ENCODE measurements around the gene SLC26A4. TPM values are rescaled to one million over a fixed set of nuclear protein-coding genes. Genes with fewer than 3 reads are reported as not detected.

Gene SLC26A4
- total RNA-seq, 1 experiment from 2014 or later, result 0.19 TPM

- Histone ChIP-seq H3K4me2 (ENCODE audit: low read depth, low read length, poor library complexity, severe bottlenecking) (no peak overlapping the region), H3K9ac (ENCODE audit: low read length) (no peak overlapping the region), H3K27me3 (ENCODE audit: low read length) (no peaks in the 10 kb centered on the region), H2AFZ (ENCODE audit: low read length) (no peak overlapping the region), H3K4me1 (ENCODE audit: low read length) (peaks cover 12% of the 10 kb centered on the region), H3K27ac (ENCODE audit: low read length) (no peak overlapping the region), H4K20me1 (ENCODE audit: insufficient read depth, low read depth, low read length) (no peaks in the 10 kb centered on the region), H3K9me2 (replicated peaks; ENCODE audit: insufficient read depth, low read length) (no peaks in the 10 kb centered on the region), H3K36me3 (ENCODE audit: insufficient read depth, low read length) (no peaks in the 10 kb centered on the region), H3K9me3 (ENCODE audit: low read length) (no peaks in the 10 kb centered on the region), H3K4me3 (ENCODE audit: low read length) (no peak overlapping the region), H3K79me2 (ENCODE audit: low read length) (no peaks in the 10 kb centered on the region)
- no peak for DNase-seq
Measured at GRCh38 chr7:107643407-107643806, 17.2 kb upstream of the SLC26A4 start.

- Histone ChIP-seq H4K20me1 (ENCODE audit: insufficient read depth, low read depth, low read length) (no peaks in the 10 kb centered on the region), H3K27me3 (ENCODE audit: low read length) (no peaks in the 10 kb centered on the region), H3K36me3 (ENCODE audit: insufficient read depth, low read length) (no peaks in the 10 kb centered on the region), H3K27ac (ENCODE audit: low read length) (no peak overlapping the region), H2AFZ (ENCODE audit: low read length) (no peak overlapping the region), H3K9me2 (replicated peaks; ENCODE audit: insufficient read depth, low read length) (no peaks in the 10 kb centered on the region), H3K9me3 (ENCODE audit: low read length) (no peaks in the 10 kb centered on the region), H3K9ac (ENCODE audit: low read length) (no peak overlapping the region), H3K4me1 (ENCODE audit: low read length) (peaks cover 7% of the 10 kb centered on the region), H3K4me2 (ENCODE audit: low read depth, low read length, poor library complexity, severe bottlenecking) (no peak overlapping the region), H3K4me3 (ENCODE audit: low read length) (no peak overlapping the region), H3K79me2 (ENCODE audit: low read length) (no peaks in the 10 kb centered on the region)
- DNase-seq, result no peak
Measured at GRCh38 chr7:107643938-107644308, 16.7 kb upstream of the SLC26A4 start.

- Histone ChIP-seq H3K36me3 (ENCODE audit: insufficient read depth, low read length) (no peaks in the 10 kb centered on the region), H3K79me2 (ENCODE audit: low read length) (no peaks in the 10 kb centered on the region), H3K27me3 (ENCODE audit: low read length) (no peaks in the 10 kb centered on the region), H3K4me2 (ENCODE audit: low read depth, low read length, poor library complexity, severe bottlenecking) (no peak overlapping the region), H2AFZ (ENCODE audit: low read length) (no peak overlapping the region), H3K27ac (ENCODE audit: low read length) (no peak overlapping the region), H3K4me1 (ENCODE audit: low read length) (peaks cover 2% of the 10 kb centered on the region), H4K20me1 (ENCODE audit: insufficient read depth, low read depth, low read length) (no peaks in the 10 kb centered on the region), H3K9me3 (ENCODE audit: low read length) (no peaks in the 10 kb centered on the region), H3K9me2 (replicated peaks; ENCODE audit: insufficient read depth, low read length) (no peaks in the 10 kb centered on the region), H3K9ac (ENCODE audit: low read length) (no peak overlapping the region), H3K4me3 (ENCODE audit: low read length) (no peak overlapping the region)
- DNase-seq, result no peak
Measured at GRCh38 chr7:107644309-107644974, 16.2 kb upstream of the SLC26A4 start.

- Histone ChIP-seq H3K9ac (ENCODE audit: low read length) (no peak overlapping the region), H3K9me3 (ENCODE audit: low read length) (no peaks in the 10 kb centered on the region), H3K27me3 (ENCODE audit: low read length) (no peaks in the 10 kb centered on the region), H3K27ac (ENCODE audit: low read length) (no peak overlapping the region), H4K20me1 (ENCODE audit: insufficient read depth, low read depth, low read length) (no peaks in the 10 kb centered on the region), H2AFZ (ENCODE audit: low read length) (no peak overlapping the region), H3K4me3 (ENCODE audit: low read length) (no peak overlapping the region), H3K9me2 (replicated peaks; ENCODE audit: insufficient read depth, low read length) (no peaks in the 10 kb centered on the region), H3K4me2 (ENCODE audit: low read depth, low read length, poor library complexity, severe bottlenecking) (no peak overlapping the region), H3K36me3 (ENCODE audit: insufficient read depth, low read length) (no peaks in the 10 kb centered on the region), H3K79me2 (ENCODE audit: low read length) (no peaks in the 10 kb centered on the region), H3K4me1 (ENCODE audit: low read length) (no peaks in the 10 kb centered on the region)
- DNase-seq, result no peak
Measured at GRCh38 chr7:107652642-107653041, 8.0 kb upstream of the SLC26A4 start.

GRCh38 chr7:107658467-107658866 is 2.2 kb upstream of the SLC26A4 start:
- Histone ChIP-seq H3K9ac (ENCODE audit: low read length) (no peak overlapping the region), H3K4me1 (ENCODE audit: low read length) (peaks cover 18% of the 10 kb centered on the region), H3K27ac (ENCODE audit: low read length) (no peak overlapping the region)

GRCh38 chr7:107659666-107660065 is 962 bp upstream of the SLC26A4 start:
- H3K4me2 ChIP-seq (ENCODE audit: low read depth, low read length, poor library complexity, severe bottlenecking), result peak overlapping the region; percentile 52
- peaks cover 18% of the 10 kb centered on the region for H3K4me1 ChIP-seq (ENCODE audit: low read length)
- no peaks in the 10 kb centered on the region for H3K79me2 ChIP-seq (ENCODE audit: low read length)
- H2AFZ ChIP-seq (ENCODE audit: low read length), result no peak overlapping the region
- H4K20me1 ChIP-seq (ENCODE audit: insufficient read depth, low read depth, low read length), result no peaks in the 10 kb centered on the region; the same call in 1 of the 2 replicates
- H3K9me2 ChIP-seq (replicated peaks; ENCODE audit: insufficient read depth, low read length), result no peaks in the 10 kb centered on the region
- H3K27me3 ChIP-seq (ENCODE audit: low read length), result no peaks in the 10 kb centered on the region
- H3K27ac ChIP-seq (ENCODE audit: low read length), result no peak overlapping the region
- H3K9ac ChIP-seq (ENCODE audit: low read length), result no peak overlapping the region
- H3K4me3 ChIP-seq (ENCODE audit: low read length), result peak overlapping the region; percentile 25; the same call in 1 of the 2 replicates
- H3K36me3 ChIP-seq (ENCODE audit: insufficient read depth, low read length), result no peaks in the 10 kb centered on the region
- H3K9me3 ChIP-seq (ENCODE audit: low read length), result no peaks in the 10 kb centered on the region
- DNase-seq, result peak; percentile 82

More at GRCh38 chr7:107658467-107658866, 2.2 kb upstream of the SLC26A4 start:
- no peaks in the 10 kb centered on the region for H3K79me2 ChIP-seq (ENCODE audit: low read length)
- H3K9me3 ChIP-seq (ENCODE audit: low read length), result no peaks in the 10 kb centered on the region
- H3K9me2 ChIP-seq (replicated peaks; ENCODE audit: insufficient read depth, low read length), result no peaks in the 10 kb centered on the region
- H4K20me1 ChIP-seq (ENCODE audit: insufficient read depth, low read depth, low read length), result no peaks in the 10 kb centered on the region; the same call in 1 of the 2 replicates
- no peak for DNase-seq
- no peaks in the 10 kb centered on the region for H3K27me3 ChIP-seq (ENCODE audit: low read length)
- H3K4me2 ChIP-seq (ENCODE audit: low read depth, low read length, poor library complexity, severe bottlenecking), result no peak overlapping the region
- no peak overlapping the region for H3K4me3 ChIP-seq (ENCODE audit: low read length)
- H3K36me3 ChIP-seq (ENCODE audit: insufficient read depth, low read length), result no peaks in the 10 kb centered on the region
- no peak overlapping the region for H2AFZ ChIP-seq (ENCODE audit: low read length)

- no peak overlapping the region for H3K4me2 ChIP-seq (ENCODE audit: low read depth, low read length, poor library complexity, severe bottlenecking)
- H2AFZ ChIP-seq (ENCODE audit: low read length), result no peak overlapping the region
- H3K4me1 ChIP-seq (ENCODE audit: low read length), result peaks cover 18% of the 10 kb centered on the region
- H3K36me3 ChIP-seq (ENCODE audit: insufficient read depth, low read length), result no peaks in the 10 kb centered on the region
- H3K27me3 ChIP-seq (ENCODE audit: low read length), result no peaks in the 10 kb centered on the region
- H3K4me3 ChIP-seq (ENCODE audit: low read length), result no peak overlapping the region
- H3K27ac ChIP-seq (ENCODE audit: low read length), result no peak overlapping the region
- H3K9ac ChIP-seq (ENCODE audit: low read length), result no peak overlapping the region
- H4K20me1 ChIP-seq (ENCODE audit: insufficient read depth, low read depth, low read length), result no peaks in the 10 kb centered on the region; the same call in 1 of the 2 replicates
- H3K9me3 ChIP-seq (ENCODE audit: low read length), result no peaks in the 10 kb centered on the region
- DNase-seq, result no peak
- no peaks in the 10 kb centered on the region for H3K9me2 ChIP-seq (replicated peaks; ENCODE audit: insufficient read depth, low read length)
- H3K79me2 ChIP-seq (ENCODE audit: low read length), result no peaks in the 10 kb centered on the region
Measured at GRCh38 chr7:107661081-107661864, 645 bp downstream of the SLC26A4 start.

- H2AFZ ChIP-seq (ENCODE audit: low read length), result no peak overlapping the region
- no peaks in the 10 kb centered on the region for H3K36me3 ChIP-seq (ENCODE audit: insufficient read depth, low read length)
- H3K9ac ChIP-seq (ENCODE audit: low read length), result no peak overlapping the region
- H4K20me1 ChIP-seq (ENCODE audit: insufficient read depth, low read depth, low read length), result no peaks in the 10 kb centered on the region; the same call in 1 of the 2 replicates
- no peaks in the 10 kb centered on the region for H3K27me3 ChIP-seq (ENCODE audit: low read length)
- H3K27ac ChIP-seq (ENCODE audit: low read length), result no peak overlapping the region
- H3K9me2 ChIP-seq (replicated peaks; ENCODE audit: insufficient read depth, low read length), result no peaks in the 10 kb centered on the region
- DNase-seq, result no peak
- H3K4me3 ChIP-seq (ENCODE audit: low read length), result no peak overlapping the region
- H3K79me2 ChIP-seq (ENCODE audit: low read length), result no peaks in the 10 kb centered on the region
- H3K4me2 ChIP-seq (ENCODE audit: low read depth, low read length, poor library complexity, severe bottlenecking), result no peak overlapping the region
- peaks cover 18% of the 10 kb centered on the region for H3K4me1 ChIP-seq (ENCODE audit: low read length)
- H3K9me3 ChIP-seq (ENCODE audit: low read length), result no peaks in the 10 kb centered on the region
Measured at GRCh38 chr7:107661865-107662379, 1.3 kb downstream of the SLC26A4 start.
